DND-41 (cell line): Measurements from ENCODE around the gene SMLR1.

Source experiments
- ATAC-seq: fragments of 200-7000 bp; cut with Tn5 transposase; 3 replicates; pipeline ENCODE4 v1.9.1; 2021; ENCODE audit warnings: low read depth; ENCODE audit not compliant: insufficient read depth
- DNase-seq: peaks from one replicate; pipeline ENCODE4 v3.0.0-alpha.2; 2020
- H2AFZ ChIP-seq: 2 replicates; pipeline ENCODE4 v1.6.0; 2012; ENCODE audit warnings: low read depth, low read length
- H3K27ac ChIP-seq: 2 replicates; pipeline ENCODE4 v1.5.1; 2012; ENCODE audit warnings: low read length, inconsistent platforms
- H3K27me3 ChIP-seq: fragments of 200-600 bp; sonication (generic); 2 replicates; pipeline ENCODE4 v1.6.0; 2012; ENCODE audit warnings: low read length, mild to moderate bottlenecking, inconsistent platforms; ENCODE audit not compliant: insufficient read depth, poor library complexity
- H3K36me3 ChIP-seq: 2 replicates; pipeline ENCODE4 v1.5.1; 2012; ENCODE audit warnings: low read length, inconsistent platforms; ENCODE audit not compliant: insufficient read depth
- H3K4me1 ChIP-seq: 2 replicates; pipeline ENCODE4 v1.5.1; 2012; ENCODE audit warnings: mild to moderate bottlenecking, low read length; ENCODE audit not compliant: insufficient read depth
- H3K4me2 ChIP-seq: 2 replicates; pipeline ENCODE4 v1.6.0; 2012; ENCODE audit warnings: mild to moderate bottlenecking, moderate library complexity, low read length, inconsistent platforms; ENCODE audit not compliant: insufficient read depth
- H3K4me3 ChIP-seq, 2 experiments: fragments of 200-600 bp in 1 of 2; shearing (Covaris generic) in 1 of 2; 2 replicates each; pipeline ENCODE4 v1.5.1; 2012 to 2016; ENCODE audit warnings: inconsistent platforms in 2 of 2, low read length in 2 of 2, mild to moderate bottlenecking in 2 of 2, low read depth in 1 of 2, moderate library complexity in 1 of 2
- H3K79me2 ChIP-seq: 2 replicates; pipeline ENCODE4 v1.6.0; 2012; ENCODE audit warnings: low read length, inconsistent platforms; ENCODE audit not compliant: insufficient read depth
- H3K9ac ChIP-seq: 2 replicates; pipeline ENCODE4 v1.6.0; 2012; ENCODE audit warnings: low read depth, mild to moderate bottlenecking, inconsistent platforms, low read length, moderate library complexity
- H3K9me3 ChIP-seq: 2 replicates; pipeline ENCODE4 v1.5.1; 2012; ENCODE audit warnings: low read length, moderate library complexity, mild to moderate bottlenecking, inconsistent platforms; ENCODE audit not compliant: insufficient read depth, severe bottlenecking
- H4K20me1 ChIP-seq: 2 replicates; pipeline ENCODE4 v1.6.0; 2012; ENCODE audit warnings: low read length; ENCODE audit not compliant: insufficient read depth
- CTCF ChIP-seq: IDR thresholded peaks from 2 replicates; pipeline ENCODE4 v1.5.1; 2012; ENCODE audit warnings: borderline replicate concordance, low read length, moderate library complexity, mild to moderate bottlenecking; ENCODE audit not compliant: poor library complexity, severe bottlenecking; ENCODE audit errors: extremely low read depth
- EZH2 ChIP-seq: IDR thresholded peaks from 3 replicates; pipeline ENCODE4 v1.6.1; 2012; ENCODE audit warnings: borderline replicate concordance, low read depth, mild to moderate bottlenecking, moderate library complexity, low read length, inconsistent platforms; ENCODE audit not compliant: severe bottlenecking

The SMLR1 gene

GRCh38 chr6:130858498-130859160 is 31.4 kb downstream of the SMLR1 start:
- Histone ChIP-seq H3K36me3 (peaks cover 21% of the 10 kb centered on the region; the same call in 1 of the 2 replicates), H3K4me1 (no peaks in the 10 kb centered on the region)
- no peak for ATAC-seq

GRCh38 chr6:130859161-130859867 is 32.1 kb downstream of the SMLR1 start:
- Histone ChIP-seq H2AFZ (no peak overlapping the region), H3K4me1 (no peaks in the 10 kb centered on the region), H3K4me2 (no peak overlapping the region), H3K79me2 (no peaks in the 10 kb centered on the region), H3K9ac (no peak overlapping the region), H3K4me3 (no peak overlapping the region), H3K27ac (no peak overlapping the region), H4K20me1 (no peaks in the 10 kb centered on the region), H3K36me3 (peaks cover 25% of the 10 kb centered on the region), H3K27me3 (no peaks in the 10 kb centered on the region), H3K9me3 (no peaks in the 10 kb centered on the region)
- ATAC-seq (no peak), DNase-seq (no peak)
- TF ChIP-seq EZH2 (no peak), CTCF (no peak)

More at GRCh38 chr6:130858498-130859160, 31.4 kb downstream of the SMLR1 start:
- no peaks in the 10 kb centered on the region for H3K79me2 ChIP-seq
- no peak overlapping the region for H3K9ac ChIP-seq
- no peak overlapping the region for H2AFZ ChIP-seq
- H3K9me3 ChIP-seq, result no peaks in the 10 kb centered on the region
- DNase-seq, result no peak
- TF ChIP-seq CTCF (no peak), EZH2 (no peak)
- H4K20me1 ChIP-seq, result no peaks in the 10 kb centered on the region
- H3K27ac ChIP-seq, result no peak overlapping the region
- H3K27me3 ChIP-seq, result no peaks in the 10 kb centered on the region
- no peak overlapping the region for H3K4me3 ChIP-seq
- no peak overlapping the region for H3K4me2 ChIP-seq

GRCh38 chr6:130862370-130862769 is 35.2 kb downstream of the SMLR1 start:
- no peaks in the 10 kb centered on the region for H3K4me1 ChIP-seq
- ATAC-seq, result no peak
- H2AFZ ChIP-seq, result no peak overlapping the region
- H3K79me2 ChIP-seq, result no peaks in the 10 kb centered on the region
- H3K9me3 ChIP-seq, result no peaks in the 10 kb centered on the region
- no peak overlapping the region for H3K4me3 ChIP-seq
- H4K20me1 ChIP-seq, result no peaks in the 10 kb centered on the region
- H3K27me3 ChIP-seq, result no peaks in the 10 kb centered on the region
- H3K36me3 ChIP-seq, result peaks cover 46% of the 10 kb centered on the region
- no peak overlapping the region for H3K27ac ChIP-seq
- H3K4me2 ChIP-seq, result no peak overlapping the region
- no peak for DNase-seq
- H3K9ac ChIP-seq, result no peak overlapping the region
- TF ChIP-seq EZH2 (no peak), CTCF (no peak)
